ENCODE measurements around the gene PORCN.
"Not testable (repeated sequence)": the region's sequence is repeated elsewhere in the genome, so short reads cannot be mapped to it uniquely, and the experiment has no call there.

The PORCN gene

GRCh38 chrX:48555731-48556325, 47.0 kb downstream of the PORCN start:
- not testable (repeated sequence) for DNase-seq

- DNase-seq = no peak
Observed at GRCh38 chrX:48558271-48558670, 49.5 kb downstream of the PORCN start.

- DNase-seq = no peak
Observed at GRCh38 chrX:48559636-48560035, 50.8 kb downstream of the PORCN start.

- DNase-seq = no peak
Observed at GRCh38 chrX:48560056-48560455, 51.3 kb downstream of the PORCN start.

- DNase-seq = no peak
Observed at GRCh38 chrX:48560681-48561080, 51.9 kb downstream of the PORCN start.

GRCh38 chrX:48569958-48570357, 61.2 kb downstream of the PORCN start:
- DNase-seq = no peak
